Sigmoid colon (tissue), 7 donors: Measurements from ENCODE around the gene LHX2. TPM values are rescaled to one million over a fixed set of nuclear protein-coding genes. Genes with fewer than 3 reads are reported as not detected.

ENCODE experiments used
- DNase-seq: peaks from one replicate; pipeline ENCODE4 v3.0.0-alpha.2; 2019
- H3K27ac ChIP-seq, 4 donors: fragments of 200-600 bp; sonication (generic); one replicate each; pipeline ENCODE4 v1.5.1; 2016 to 2019; ENCODE audit warnings: mild to moderate bottlenecking in 1 of 4
- H3K27me3 ChIP-seq, 3 donors: fragments of 200-600 bp; sonication (generic); one replicate each; pipeline ENCODE4 v1.5.1; 2019; ENCODE audit warnings: mild to moderate bottlenecking in 1 of 3
- H3K36me3 ChIP-seq, 4 donors: fragments of 200-600 bp; sonication (generic); one replicate each; pipeline ENCODE4 v1.5.1; 2016 to 2019
- H3K4me1 ChIP-seq, 4 donors: fragments of 200-600 bp; sonication (generic); one replicate each; pipeline ENCODE4 v1.5.1; 2017 to 2019
- H3K4me3 ChIP-seq, 4 donors: fragments of 200-600 bp; sonication (generic); one replicate each; pipeline ENCODE4 v1.5.1; 2017 to 2019; ENCODE audit warnings: mild to moderate bottlenecking in 2 of 4, moderate library complexity in 1 of 4
- H3K9me3 ChIP-seq, 4 donors: fragments of 200-600 bp in 3 of 4; sonication (generic) in 3 of 4; one replicate each; pipeline versions ENCODE4 v1.5.1 to v1.6.1; 2013 to 2019
- EP300 ChIP-seq, 4 donors: sonication (generic); formaldehyde crosslinking; IDR thresholded peaks; one replicate each; pipeline ENCODE4 v1.6.1; 2017; ENCODE audit warnings: antibody characterized with exemption in 4 of 4
- POLR2A ChIP-seq, 2 donors: fragments of 450-650 bp; IDR thresholded peaks; one replicate each; pipeline ENCODE4 v1.6.1; 2016; ENCODE audit warnings: antibody characterized with exemption in 2 of 2, mild to moderate bottlenecking in 2 of 2, moderate library complexity in 2 of 2
- POLR2AphosphoS5 ChIP-seq, 4 donors: sonication (generic); formaldehyde crosslinking; IDR thresholded peaks; one replicate each; pipeline ENCODE4 v1.6.1; 2017; ENCODE audit warnings: antibody characterized with exemption in 4 of 4
- WGBS, 2 donors: extraction: QIAGEN DNeasy Blood & Tissue Kit; methylation state at CpG; one replicate each; pipeline ENCODE4 v1.1.7; 2013; 5-methylcytosine and 5-hydroxymethylcytosine counted together
- intact Hi-C: fragments of 100-400 bp; cut with DNase I; formaldehyde crosslinking; loops from one replicate; pipeline ENCODE4 v1.15.1; 2023
- polyA plus RNA-seq, 3 donors: library from polyadenylated mRNA; stranded (reverse); fragments of 200-250 nt; gene quantifications; one replicate each; pipeline ENCODE4 v1.2.3, GENCODE V29; 2013
- total RNA-seq, 4 donors: library from RNA; depleted of rRNA; stranded (reverse); fragments of >200 nt; gene quantifications; one replicate each; pipeline ENCODE4 v1.1.0, GENCODE V29; 2016
- TF ChIP-seq, protein P1 (sequence below), 4 experiments: fragments of 450-650 bp in 3 of 4; fragments of 200-600 bp in 1 of 4; IDR thresholded peaks; one replicate each; pipeline ENCODE4 v1.5.1; 2016 to 2019; ENCODE audit warnings: antibody characterized with exemption in 4 of 4, mild to moderate bottlenecking in 3 of 4, moderate library complexity in 2 of 4
- donor health status: healthy with polysubstance abuse.
- donor health status: Bipolar disorder and iron deficiency.
- donor health status: healthy.

Gene LHX2
- total and polyA plus RNA-seq, 7 donors = 3.3 TPM; not detected in 6

DNA sequence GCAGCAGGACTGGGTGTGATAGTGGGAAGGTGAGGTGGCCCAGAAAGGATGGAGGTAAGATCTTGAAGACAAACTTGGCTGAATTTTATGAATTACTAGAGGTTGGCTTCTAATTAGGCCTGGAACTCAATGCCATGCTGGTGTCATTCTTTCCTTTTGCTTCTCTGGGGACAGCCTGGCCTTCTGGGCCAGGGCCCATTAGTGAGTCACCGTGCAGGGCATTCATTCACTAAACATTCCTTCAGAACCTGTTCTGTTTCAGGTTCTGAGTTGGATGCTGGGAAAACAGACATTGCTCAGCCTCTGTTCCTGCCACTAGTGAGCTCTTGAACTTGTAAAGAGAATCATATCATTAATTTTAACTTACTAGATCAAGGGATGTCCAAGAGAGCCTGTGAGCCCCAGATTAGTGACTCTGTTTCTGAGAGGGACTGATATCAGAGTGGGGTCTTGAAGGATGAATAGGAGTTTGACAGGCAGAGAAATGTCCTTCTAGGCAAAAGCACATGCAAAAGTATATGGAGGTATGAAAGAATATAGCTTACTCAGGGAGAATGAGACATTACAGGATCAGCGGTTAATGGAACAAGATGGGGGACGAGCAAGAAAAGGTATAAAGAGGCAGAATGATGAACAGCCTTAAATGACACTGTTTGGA, 66.5 kb downstream of the LHX2 start:
- H3K27ac ChIP-seq = no peak overlapping the region
- no peaks in the 10 kb centered on the region for H3K9me3 ChIP-seq
- TF ChIP-seq POLR2AphosphoS5 (IDR thresholded peaks at IDR 0.05) (no peak), POLR2A (IDR thresholded peaks at IDR 0.05) (no peak), EP300 (IDR thresholded peaks at IDR 0.05) (no peak)
- TF ChIP-seq, protein P1, sequence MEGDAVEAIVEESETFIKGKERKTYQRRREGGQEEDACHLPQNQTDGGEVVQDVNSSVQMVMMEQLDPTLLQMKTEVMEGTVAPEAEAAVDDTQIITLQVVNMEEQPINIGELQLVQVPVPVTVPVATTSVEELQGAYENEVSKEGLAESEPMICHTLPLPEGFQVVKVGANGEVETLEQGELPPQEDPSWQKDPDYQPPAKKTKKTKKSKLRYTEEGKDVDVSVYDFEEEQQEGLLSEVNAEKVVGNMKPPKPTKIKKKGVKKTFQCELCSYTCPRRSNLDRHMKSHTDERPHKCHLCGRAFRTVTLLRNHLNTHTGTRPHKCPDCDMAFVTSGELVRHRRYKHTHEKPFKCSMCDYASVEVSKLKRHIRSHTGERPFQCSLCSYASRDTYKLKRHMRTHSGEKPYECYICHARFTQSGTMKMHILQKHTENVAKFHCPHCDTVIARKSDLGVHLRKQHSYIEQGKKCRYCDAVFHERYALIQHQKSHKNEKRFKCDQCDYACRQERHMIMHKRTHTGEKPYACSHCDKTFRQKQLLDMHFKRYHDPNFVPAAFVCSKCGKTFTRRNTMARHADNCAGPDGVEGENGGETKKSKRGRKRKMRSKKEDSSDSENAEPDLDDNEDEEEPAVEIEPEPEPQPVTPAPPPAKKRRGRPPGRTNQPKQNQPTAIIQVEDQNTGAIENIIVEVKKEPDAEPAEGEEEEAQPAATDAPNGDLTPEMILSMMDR (IDR thresholded peaks at IDR 0.05) = no peak
- 67 to 88% methylated on average over 3 of the region's 3 CpGs for WGBS, 2 donors
- no peaks in the 10 kb centered on the region for H3K36me3 ChIP-seq
- DNase-seq = no peak
- H3K4me3 ChIP-seq = no peak overlapping the region
- peaks cover 0 to 3% (median 0%) of the 10 kb centered on the region in 3 donors for H3K27me3 ChIP-seq
- no peaks in the 10 kb centered on the region for H3K4me1 ChIP-seq
- intact Hi-C loops = no loop called here

DNA sequence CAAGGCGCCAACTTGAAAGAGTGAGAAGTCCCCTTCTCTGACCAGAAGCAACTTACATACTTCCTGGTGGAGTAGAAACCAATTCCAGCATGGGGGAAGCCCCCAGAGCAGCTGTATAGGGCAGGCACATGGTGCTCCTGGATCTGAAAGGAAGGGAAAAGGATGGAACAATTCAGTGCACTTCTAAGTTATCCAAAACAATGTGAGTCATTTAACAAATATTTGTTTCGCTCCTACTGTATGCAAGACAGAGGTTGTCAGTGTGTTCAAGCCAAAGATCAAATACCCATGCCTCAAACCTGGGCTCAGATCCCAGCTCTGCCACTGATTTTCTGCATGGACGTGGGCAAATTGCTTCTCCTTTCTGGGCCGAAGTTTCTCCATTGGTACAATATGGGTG, 67.1 kb downstream of the LHX2 start:
- intact Hi-C loops = no loop called here
- no peak for DNase-seq
- 87 to 90% methylated on average over 4 of the region's 4 CpGs for WGBS, 2 donors
- no peak for TF ChIP-seq POLR2A (IDR thresholded peaks at IDR 0.05)
- TF ChIP-seq POLR2AphosphoS5 (IDR thresholded peaks at IDR 0.05) = no peak
- Histone ChIP-seq H3K4me1 (no peaks in the 10 kb centered on the region), H3K27me3 (peaks cover 0 to 2% (median 0%) of the 10 kb centered on the region in 3 donors), H3K27ac (no peak overlapping the region), H3K4me3 (no peak overlapping the region), H3K9me3 (no peaks in the 10 kb centered on the region), H3K36me3 (no peaks in the 10 kb centered on the region)

DNA sequence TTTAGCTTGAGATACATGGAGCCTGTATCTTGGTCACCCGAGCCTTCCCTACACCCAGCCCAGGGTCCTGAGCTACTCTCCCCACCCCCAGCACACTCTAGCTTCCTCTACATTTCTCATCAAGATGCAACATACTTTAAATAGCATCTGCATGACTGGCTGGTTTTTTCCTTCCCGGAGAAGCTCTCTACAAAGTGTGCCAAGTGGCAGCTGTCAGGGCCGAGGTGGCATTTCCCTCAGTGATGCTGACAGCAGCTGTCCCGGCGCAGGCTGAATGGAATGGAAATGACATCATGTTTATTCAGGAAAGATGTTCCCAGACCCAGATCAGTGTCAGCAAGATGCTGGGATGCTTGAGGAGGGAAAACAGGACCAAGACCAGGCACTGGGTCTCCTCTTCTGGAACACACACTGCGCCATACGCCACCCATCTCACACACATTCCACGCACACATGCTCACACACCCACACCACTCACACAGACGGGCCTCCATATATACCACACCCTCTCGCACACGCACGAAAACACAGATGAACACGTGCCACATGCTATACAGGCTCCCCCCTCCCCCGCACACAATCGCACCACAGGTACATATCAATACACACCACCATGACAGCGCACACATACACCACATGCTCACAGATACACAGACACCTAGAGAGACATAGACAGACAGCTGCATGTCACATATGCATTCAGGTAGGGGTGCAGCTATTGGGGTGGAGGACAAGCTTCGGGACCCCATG, 67.8 kb downstream of the LHX2 start:
- Histone ChIP-seq H3K9me3 (no peaks in the 10 kb centered on the region), H3K27ac (no peak overlapping the region), H3K36me3 (no peaks in the 10 kb centered on the region), H3K4me3 (no peak overlapping the region), H3K27me3 (peaks cover 0 to 6% (median 0%) of the 10 kb centered on the region in 3 donors), H3K4me1 (no peaks in the 10 kb centered on the region)
- intact Hi-C loops = no loop called here
- DNase-seq = peak; percentile 34
- TF ChIP-seq, protein P1 (IDR thresholded peaks at IDR 0.05) = no peak
- no peak for TF ChIP-seq POLR2A (IDR thresholded peaks at IDR 0.05)
- TF ChIP-seq POLR2AphosphoS5 (IDR thresholded peaks at IDR 0.05) = no peak
- TF ChIP-seq EP300 (IDR thresholded peaks at IDR 0.05) = no peak
- WGBS, 2 donors = 87% methylated on average over 17 of the region's 17 CpGs

DNA sequence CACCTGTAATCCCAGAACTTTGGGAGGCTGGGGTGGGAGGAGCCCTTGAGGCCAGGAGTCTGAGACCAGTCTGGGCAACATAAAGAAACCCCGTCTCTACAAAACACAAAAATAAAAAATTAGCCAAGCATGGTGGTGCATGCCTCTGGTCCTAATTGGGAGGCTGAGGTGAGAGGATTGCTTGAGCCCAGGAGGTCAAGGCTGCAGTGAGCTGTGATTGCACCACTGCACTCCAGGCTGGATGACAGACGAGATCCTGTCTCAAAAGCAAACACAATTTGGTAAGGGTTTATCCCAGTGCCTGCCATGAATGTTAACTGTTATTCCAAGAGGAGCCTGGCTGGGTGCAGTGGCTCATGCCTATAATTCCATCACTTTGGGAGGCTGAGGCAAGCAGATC, 71.1 kb downstream of the LHX2 start:
- Histone ChIP-seq H3K4me1 (no peaks in the 10 kb centered on the region), H3K36me3 (no peaks in the 10 kb centered on the region), H3K27me3 (peaks cover 0 to 6% (median 5%) of the 10 kb centered on the region in 3 donors), H3K9me3 (peaks cover 0 to 5% (median 0%) of the 10 kb centered on the region in 4 donors), H3K4me3 (no peak overlapping the region), H3K27ac (no peak overlapping the region)
- TF ChIP-seq POLR2AphosphoS5 (IDR thresholded peaks at IDR 0.05) (no peak), EP300 (IDR thresholded peaks at IDR 0.05) (no peak), POLR2A (IDR thresholded peaks at IDR 0.05) (no peak)
- TF ChIP-seq, protein P1 (IDR thresholded peaks at IDR 0.05) = no peak
- 52 to 73% methylated on average over 2 of the region's 2 CpGs for WGBS, 2 donors
- no peak for DNase-seq
- intact Hi-C loops = no loop called here

Other genes starting within 250 kb of the LHX2 start
- gene DENND1A, start 81.6 kb upstream of the LHX2 start, total RNA-seq = 10 to 100 TPM; 12.8 to 33.2 (median 14.8) TPM
- gene DENND1A, start 81.6 kb upstream of the LHX2 start, polyA plus RNA-seq = 10 to 100 TPM; 19.2 to 21.6 (median 19.7) TPM
- 10 to 100 TPM in 2 of 4 donors, 1 to 10 TPM in 2; 8.2 to 24.1 (median 14.2) TPM for gene NEK6, start 246.2 kb downstream of the LHX2 start, total RNA-seq
- 10 to 100 TPM; 13.8 to 36.2 (median 24.7) TPM for gene NEK6, start 246.2 kb downstream of the LHX2 start, polyA plus RNA-seq